ENCODE measurements around the gene NPEPPS.
"Not testable (repeated sequence)": the region's sequence is repeated elsewhere in the genome, so short reads cannot be mapped to it uniquely, and the experiment has no call there.

DNA sequence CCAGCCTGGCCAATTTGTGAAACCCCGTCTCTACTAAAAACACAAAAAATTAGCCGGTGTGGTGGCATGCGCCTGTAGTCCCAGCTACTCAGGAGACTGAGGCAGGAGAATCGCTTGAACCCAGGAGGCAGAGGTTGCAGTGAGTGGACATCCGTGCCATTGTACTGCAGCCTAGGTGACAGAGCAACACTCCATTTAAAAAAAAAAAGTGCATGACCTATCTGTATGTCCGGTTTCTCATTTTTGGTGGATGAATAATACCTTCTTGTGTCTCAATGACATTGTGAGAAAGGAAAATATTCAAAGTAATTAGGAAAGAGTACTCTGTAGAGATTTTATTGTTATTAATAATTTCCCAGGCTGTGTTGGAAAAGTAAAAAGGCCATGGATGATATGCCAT lies 17.6 kb upstream of the NPEPPS start:
- TF ChIP-seq POLR2AphosphoS5 (IDR thresholded peaks at IDR 0.05; ENCODE audit: low read depth, low read length), result not testable (repeated sequence)
- TF ChIP-seq, protein P1, sequence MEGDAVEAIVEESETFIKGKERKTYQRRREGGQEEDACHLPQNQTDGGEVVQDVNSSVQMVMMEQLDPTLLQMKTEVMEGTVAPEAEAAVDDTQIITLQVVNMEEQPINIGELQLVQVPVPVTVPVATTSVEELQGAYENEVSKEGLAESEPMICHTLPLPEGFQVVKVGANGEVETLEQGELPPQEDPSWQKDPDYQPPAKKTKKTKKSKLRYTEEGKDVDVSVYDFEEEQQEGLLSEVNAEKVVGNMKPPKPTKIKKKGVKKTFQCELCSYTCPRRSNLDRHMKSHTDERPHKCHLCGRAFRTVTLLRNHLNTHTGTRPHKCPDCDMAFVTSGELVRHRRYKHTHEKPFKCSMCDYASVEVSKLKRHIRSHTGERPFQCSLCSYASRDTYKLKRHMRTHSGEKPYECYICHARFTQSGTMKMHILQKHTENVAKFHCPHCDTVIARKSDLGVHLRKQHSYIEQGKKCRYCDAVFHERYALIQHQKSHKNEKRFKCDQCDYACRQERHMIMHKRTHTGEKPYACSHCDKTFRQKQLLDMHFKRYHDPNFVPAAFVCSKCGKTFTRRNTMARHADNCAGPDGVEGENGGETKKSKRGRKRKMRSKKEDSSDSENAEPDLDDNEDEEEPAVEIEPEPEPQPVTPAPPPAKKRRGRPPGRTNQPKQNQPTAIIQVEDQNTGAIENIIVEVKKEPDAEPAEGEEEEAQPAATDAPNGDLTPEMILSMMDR (IDR thresholded peaks at IDR 0.05), result not testable (repeated sequence)

Measured in Panc1 (cell line).